SK-N-MC (cell line): ENCODE results near the gene S100A13.
"Not testable (repeated sequence)": the region's sequence is repeated elsewhere in the genome, so short reads cannot be mapped to it uniquely, and the experiment has no call there.

Source experiments
- DNase-seq: peaks from one replicate; pipeline ENCODE4 v3.0.0-alpha.2; 2011; ENCODE audit warnings: low read depth, low spot score
- H3K27ac ChIP-seq: fragments of 200-600 bp; sonication (generic); 2 replicates; pipeline ENCODE4 v1.5.1; 2016; ENCODE audit warnings: mixed run types
- H3K36me3 ChIP-seq: fragments of 200-600 bp; sonication (generic); 2 replicates; pipeline ENCODE4 v1.6.1; 2017; ENCODE audit warnings: antibody characterized with exemption, low read length, mixed read lengths; ENCODE audit not compliant: insufficient read depth
- H3K4me3 ChIP-seq: fragments of 200-600 bp; sonication (generic); 2 replicates; pipeline ENCODE4 v1.5.1; 2016
- H3K9ac ChIP-seq: fragments of 200-600 bp; sonication (generic); 2 replicates; pipeline ENCODE4 v1.8.0; 2017; ENCODE audit warnings: mixed run types, mixed read lengths; ENCODE audit not compliant: insufficient read length
- H3K9me3 ChIP-seq: fragments of 200-600 bp; sonication (generic); 2 replicates; pipeline ENCODE4 v1.6.1; 2017; ENCODE audit warnings: low read depth, mild to moderate bottlenecking, antibody characterized with exemption, low read length, moderate library complexity, mixed read lengths
- EZH2 ChIP-seq: fragments of 200-600 bp; sonication (generic); IDR thresholded peaks from one replicate; pipeline ENCODE4 v1.6.1; 2017; ENCODE audit warnings: antibody characterized with exemption
- FOXP2 ChIP-seq: optimal IDR thresholded peaks from 2 replicates; pipeline ENCODE3; 2011; ENCODE audit warnings: mild to moderate bottlenecking, moderate library complexity; ENCODE audit not compliant: insufficient read depth; ENCODE audit errors: extremely low read length, control extremely low read depth
- POLR2AphosphoS5 ChIP-seq: IDR thresholded peaks from 2 replicates; pipeline ENCODE4 v1.6.1; 2012; ENCODE audit warnings: mild to moderate bottlenecking, low read depth, low read length, borderline replicate concordance

Gene S100A13

GRCh38 chr1:153592748-153593147 is 34.6 kb downstream of the S100A13 start:
- no peak for DNase-seq
- H3K27ac ChIP-seq, result no peak overlapping the region
- no peak overlapping the region for H3K4me3 ChIP-seq

DNA sequence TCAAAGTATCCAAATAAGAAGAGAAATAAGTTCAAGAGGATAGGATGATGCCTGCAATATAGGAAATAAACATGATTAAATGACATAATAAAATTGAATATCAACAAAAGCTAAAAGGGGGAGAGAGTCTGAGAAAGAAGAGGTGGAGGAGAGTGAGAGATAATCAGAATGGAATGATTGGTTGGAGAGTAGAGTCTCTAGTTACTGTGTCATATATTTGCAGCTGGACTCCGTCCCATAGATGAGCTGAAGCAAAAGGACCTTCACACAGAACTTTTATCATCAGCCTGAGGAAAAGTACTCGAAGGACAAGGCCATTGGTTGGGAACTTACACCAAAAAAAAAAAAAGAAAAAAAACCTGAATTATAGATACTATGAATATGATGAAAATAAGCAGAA is 38.8 kb downstream of the S100A13 start:
- H3K9ac ChIP-seq, result no peak overlapping the region
- DNase-seq, result no peak

More at GRCh38 chr1:153592748-153593147, 34.6 kb downstream of the S100A13 start:
- no peaks in the 10 kb centered on the region for H3K36me3 ChIP-seq
- TF ChIP-seq FOXP2 (no peak), EZH2 (no peak), POLR2AphosphoS5 (no peak)
- no peaks in the 10 kb centered on the region for H3K9me3 ChIP-seq
- no peak overlapping the region for H3K9ac ChIP-seq

DNA sequence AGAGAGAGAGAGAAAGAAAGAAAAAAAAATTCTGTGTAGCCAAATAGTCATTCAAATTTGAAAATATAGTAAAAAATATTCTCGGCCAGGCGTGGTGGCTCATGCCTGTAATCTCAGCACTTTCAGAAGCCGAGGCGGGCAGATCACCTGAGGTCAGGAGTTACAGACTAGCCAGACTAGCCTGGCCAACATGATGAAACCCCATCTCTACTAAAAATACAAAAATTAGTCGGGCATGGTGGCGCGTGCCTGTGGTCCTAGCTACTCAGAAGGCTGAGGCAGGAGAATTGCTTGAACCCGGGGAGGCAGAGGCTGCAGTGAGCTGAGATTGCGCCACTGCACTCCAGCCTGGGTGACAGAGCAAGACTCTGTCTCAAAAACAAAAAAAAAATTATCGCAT is 39.3 kb downstream of the S100A13 start:
- not testable (repeated sequence) for H3K9ac ChIP-seq, H3K9me3 ChIP-seq

More for the DNA sequence above, 38.8 kb downstream of the S100A13 start:
- Histone ChIP-seq H3K36me3 (no peaks in the 10 kb centered on the region), H3K27ac (no peak overlapping the region), H3K4me3 (no peak overlapping the region), H3K9me3 (no peaks in the 10 kb centered on the region)
- TF ChIP-seq FOXP2 (no peak), POLR2AphosphoS5 (no peak), EZH2 (no peak)

GRCh38 chr1:153587314-153587713 is 40.0 kb downstream of the S100A13 start:
- no peak for TF ChIP-seq EZH2
- TF ChIP-seq POLR2AphosphoS5, result no peak
- TF ChIP-seq FOXP2, result no peak
- no peak overlapping the region for H3K4me3 ChIP-seq
- no peak overlapping the region for H3K27ac ChIP-seq
- H3K36me3 ChIP-seq, result no peaks in the 10 kb centered on the region
- H3K9me3 ChIP-seq, result no peaks in the 10 kb centered on the region
- no peak overlapping the region for H3K9ac ChIP-seq
- no peak for DNase-seq

More for the DNA sequence above, 39.3 kb downstream of the S100A13 start:
- H3K27ac ChIP-seq, H3K36me3 ChIP-seq, H3K4me3 ChIP-seq, DNase-seq: not testable (repeated sequence)

DNA sequence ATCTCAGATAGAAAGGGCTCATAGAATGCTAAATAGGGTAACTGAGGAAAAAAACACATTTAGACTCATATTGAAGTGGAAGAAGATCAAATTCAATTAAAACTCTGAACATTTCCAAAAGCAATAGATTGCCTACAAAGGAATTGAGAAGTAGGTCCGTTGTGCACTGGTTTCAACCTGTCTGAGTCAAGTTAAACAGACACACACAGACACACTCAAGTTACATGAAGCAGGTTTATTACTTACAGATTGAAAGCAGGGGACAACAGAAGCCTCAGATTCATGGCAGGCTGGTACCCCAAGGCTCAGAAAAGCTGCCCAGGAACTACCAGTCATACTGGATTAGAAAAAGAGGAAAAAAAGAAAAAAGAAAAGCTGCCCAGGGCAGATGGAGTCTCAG is 41.0 kb downstream of the S100A13 start:
- no peak overlapping the region for H3K27ac ChIP-seq
- no peak overlapping the region for H3K9ac ChIP-seq
- no peak for DNase-seq
- H3K9me3 ChIP-seq, result no peaks in the 10 kb centered on the region
- no peak for TF ChIP-seq POLR2AphosphoS5
- no peak for TF ChIP-seq EZH2
- TF ChIP-seq FOXP2, result no peak
- H3K4me3 ChIP-seq, result no peak overlapping the region
- H3K36me3 ChIP-seq, result no peaks in the 10 kb centered on the region

DNA sequence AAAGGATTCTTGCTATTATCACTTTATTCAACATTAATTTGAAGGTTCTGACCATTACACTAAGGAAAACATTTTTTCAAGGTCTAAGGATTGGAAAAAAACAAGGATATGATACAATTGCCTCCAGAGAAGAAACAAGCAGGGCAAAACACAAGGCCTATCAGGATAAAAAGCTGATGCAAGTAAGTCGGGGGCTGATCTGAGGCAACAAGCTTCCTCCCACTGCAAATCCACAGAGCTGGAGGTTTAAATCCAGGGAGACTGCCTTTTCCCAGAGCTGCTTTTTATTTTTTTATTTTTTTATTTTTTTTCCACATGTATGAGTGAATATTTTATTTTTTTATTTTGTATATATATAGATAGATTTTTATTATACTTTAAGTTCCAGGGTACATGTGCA is 42.3 kb downstream of the S100A13 start:
- Histone ChIP-seq H3K36me3 (no peaks in the 10 kb centered on the region), H3K27ac (0 out of 2 replicates have a peak overlapping the region, but pooled peaks have one; percentile 20), H3K9me3 (no peaks in the 10 kb centered on the region), H3K9ac (no peak overlapping the region), H3K4me3 (no peak overlapping the region)
- TF ChIP-seq POLR2AphosphoS5, result no peak
- TF ChIP-seq FOXP2, result no peak
- no peak for TF ChIP-seq EZH2
- DNase-seq, result no peak

DNA sequence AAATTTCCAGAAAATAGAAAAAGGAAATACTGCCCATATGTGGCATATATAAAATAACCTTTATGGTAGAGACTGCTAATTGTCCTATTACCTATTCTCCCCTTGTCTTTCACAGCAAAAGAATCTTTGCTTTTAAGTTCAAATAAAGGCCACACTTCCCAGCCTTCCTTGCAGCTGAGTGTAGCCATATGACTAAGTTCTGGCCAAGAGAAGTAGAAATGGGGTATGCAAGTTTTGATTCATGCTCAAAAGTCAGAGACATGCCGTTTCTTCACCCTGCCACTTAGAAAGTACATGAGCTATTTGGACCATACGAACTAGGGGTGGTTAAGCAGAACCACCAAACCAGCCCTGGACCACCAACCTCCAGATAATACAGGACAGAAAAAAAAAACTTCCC is 43.3 kb downstream of the S100A13 start:
- TF ChIP-seq EZH2 (no peak), FOXP2 (no peak), POLR2AphosphoS5 (no peak)

GRCh38 chr1:153583514-153583913 is 43.8 kb downstream of the S100A13 start:
- not testable (repeated sequence) for H3K9ac ChIP-seq, H3K27ac ChIP-seq, DNase-seq, H3K4me3 ChIP-seq, H3K36me3 ChIP-seq, H3K9me3 ChIP-seq

More for the DNA sequence above, 43.3 kb downstream of the S100A13 start:
- H3K9ac ChIP-seq, result no peak overlapping the region
- no peaks in the 10 kb centered on the region for H3K36me3 ChIP-seq
- no peak for DNase-seq
- H3K27ac ChIP-seq, result no peak overlapping the region
- H3K4me3 ChIP-seq, result no peak overlapping the region
- H3K9me3 ChIP-seq, result no peaks in the 10 kb centered on the region

DNA sequence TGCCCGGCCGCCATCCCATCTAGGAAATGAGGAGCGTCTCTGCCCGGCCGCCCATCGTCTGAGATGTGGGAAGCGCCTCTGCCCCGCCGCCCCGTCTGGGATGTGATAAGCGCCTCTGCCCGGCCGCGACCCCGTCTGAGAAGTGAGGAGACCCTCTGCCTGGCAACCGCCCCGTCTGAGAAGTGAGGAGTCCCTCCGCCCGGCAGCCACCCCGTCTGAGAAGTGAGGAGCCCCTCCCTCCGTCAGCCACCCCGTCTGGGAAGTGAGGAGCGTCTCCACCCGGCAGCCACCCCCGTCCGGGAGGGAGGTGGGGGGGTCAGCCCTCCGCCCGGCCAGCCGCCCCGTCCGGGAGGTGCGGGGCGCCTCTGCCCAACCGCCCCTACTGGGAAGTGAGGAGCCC is 44.5 kb downstream of the S100A13 start:
- not testable (repeated sequence) for H3K27ac ChIP-seq, H3K36me3 ChIP-seq

GRCh38 chr1:153578936-153579335 is 48.4 kb downstream of the S100A13 start:
- no peak for DNase-seq
- no peak overlapping the region for H3K27ac ChIP-seq

More for the DNA sequence above, 44.5 kb downstream of the S100A13 start:
- not testable (repeated sequence) for H3K4me3 ChIP-seq, H3K9ac ChIP-seq, DNase-seq, H3K9me3 ChIP-seq

More at GRCh38 chr1:153578936-153579335, 48.4 kb downstream of the S100A13 start:
- Histone ChIP-seq H3K9ac (no peak overlapping the region), H3K4me3 (no peak overlapping the region), H3K36me3 (no peaks in the 10 kb centered on the region), H3K9me3 (no peaks in the 10 kb centered on the region)
- no peak for TF ChIP-seq POLR2AphosphoS5
- TF ChIP-seq EZH2, result no peak
- no peak for TF ChIP-seq FOXP2
